ENCODE data around the gene DOK6. TPM values are rescaled to one million over a fixed set of nuclear protein-coding genes. Genes with fewer than 3 reads are reported as not detected.
"Not testable (repeated sequence)": the region's sequence is repeated elsewhere in the genome, so short reads cannot be mapped to it uniquely, and the experiment has no call there.

Gene DOK6
- total RNA-seq, 1 donor = 2.1 TPM

- no peak for TF ChIP-seq CTCF (IDR thresholded peaks at IDR 0.05; ENCODE audit: insufficient read depth, low read length)
- no peak overlapping the region for H3K4me3 ChIP-seq (ENCODE audit: low read depth, low read length)
- DNase-seq (ENCODE audit: low read depth) = no peak
Observed at GRCh38 chr18:69866212-69866611, 465.5 kb downstream of the DOK6 start.

GRCh38 chr18:69870736-69871135, 470.0 kb downstream of the DOK6 start:
- no peak for TF ChIP-seq CTCF (IDR thresholded peaks at IDR 0.05; ENCODE audit: insufficient read depth, low read length)
- no peak for DNase-seq (ENCODE audit: low read depth)
- H3K4me3 ChIP-seq (ENCODE audit: low read depth, low read length) = no peak overlapping the region

- H3K4me3 ChIP-seq (ENCODE audit: low read depth, low read length) = no peak overlapping the region
- DNase-seq (ENCODE audit: low read depth) = no peak
- no peak for TF ChIP-seq CTCF (IDR thresholded peaks at IDR 0.05; ENCODE audit: insufficient read depth, low read length)
Observed at GRCh38 chr18:69871363-69871762, 470.7 kb downstream of the DOK6 start.

- no peak for DNase-seq (ENCODE audit: low read depth)
- no peak for TF ChIP-seq CTCF (IDR thresholded peaks at IDR 0.05; ENCODE audit: insufficient read depth, low read length)
- no peak overlapping the region for H3K4me3 ChIP-seq (ENCODE audit: low read depth, low read length)
Observed at GRCh38 chr18:69872661-69873060, 472.0 kb downstream of the DOK6 start.

- no peak for TF ChIP-seq CTCF (IDR thresholded peaks at IDR 0.05; ENCODE audit: insufficient read depth, low read length)
- no peak overlapping the region for H3K4me3 ChIP-seq (ENCODE audit: low read depth, low read length)
- peak; percentile 66 for DNase-seq (ENCODE audit: low read depth)
Observed at GRCh38 chr18:69874058-69874457, 473.4 kb downstream of the DOK6 start.

- no peak for DNase-seq (ENCODE audit: low read depth)
- no peak overlapping the region for H3K4me3 ChIP-seq (ENCODE audit: low read depth, low read length)
- TF ChIP-seq CTCF (IDR thresholded peaks at IDR 0.05; ENCODE audit: insufficient read depth, low read length) = no peak
Observed at GRCh38 chr18:69876490-69876889, 475.8 kb downstream of the DOK6 start.

GRCh38 chr18:69878213-69878933, 477.7 kb downstream of the DOK6 start:
- no peak for TF ChIP-seq CTCF (IDR thresholded peaks at IDR 0.05; ENCODE audit: insufficient read depth, low read length)
- no peak overlapping the region for H3K4me3 ChIP-seq (ENCODE audit: low read depth, low read length)
- no peak for DNase-seq (ENCODE audit: low read depth)

- not testable (repeated sequence) for H3K4me3 ChIP-seq (ENCODE audit: low read depth, low read length); DNase-seq (ENCODE audit: low read depth)
Observed at GRCh38 chr18:69879051-69879450, 478.4 kb downstream of the DOK6 start.

All from fibroblast of the aortic adventitia (primary cell).